Panc1 (cell line): ENCODE results near the gene TAAR8.

ENCODE experiments used
- SIN3A ChIP-seq: IDR thresholded peaks from 2 replicates; pipeline ENCODE4 v1.6.1; 2012; ENCODE audit warnings: low read depth, mild to moderate bottlenecking, low read length, moderate library complexity, borderline replicate concordance; ENCODE audit not compliant: insufficient read depth
- TCF7L2 ChIP-seq: IDR thresholded peaks from 2 replicates; pipeline ENCODE4 v1.6.1; 2011; ENCODE audit warnings: mild to moderate bottlenecking, low read depth, low read length, inconsistent platforms
- TF ChIP-seq, protein P1 (sequence below): fragments of 450-650 bp; IDR thresholded peaks from 2 replicates; pipeline ENCODE4 v1.5.1; 2017; ENCODE audit warnings: mild to moderate bottlenecking

DNA sequence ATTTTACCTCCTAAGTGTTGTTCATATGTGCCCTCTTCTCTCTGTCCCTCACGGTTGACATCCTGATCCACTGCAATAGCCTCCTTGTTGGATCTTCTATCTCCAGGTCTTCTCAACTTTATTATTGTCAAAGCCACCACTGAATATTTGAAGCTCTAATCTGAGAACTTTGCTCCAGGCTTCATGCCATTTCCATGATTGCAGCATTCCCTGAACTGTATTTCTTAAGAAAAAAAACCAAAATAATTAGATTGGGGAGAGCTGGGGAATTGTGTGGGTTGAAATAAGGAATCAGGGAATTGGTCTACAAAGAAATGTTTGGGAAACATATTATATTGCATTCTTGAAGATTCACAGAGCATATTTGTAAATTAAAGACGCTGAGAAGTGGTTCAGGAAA is 37.1 kb upstream of the TAAR8 start:
- TF ChIP-seq, protein P1, sequence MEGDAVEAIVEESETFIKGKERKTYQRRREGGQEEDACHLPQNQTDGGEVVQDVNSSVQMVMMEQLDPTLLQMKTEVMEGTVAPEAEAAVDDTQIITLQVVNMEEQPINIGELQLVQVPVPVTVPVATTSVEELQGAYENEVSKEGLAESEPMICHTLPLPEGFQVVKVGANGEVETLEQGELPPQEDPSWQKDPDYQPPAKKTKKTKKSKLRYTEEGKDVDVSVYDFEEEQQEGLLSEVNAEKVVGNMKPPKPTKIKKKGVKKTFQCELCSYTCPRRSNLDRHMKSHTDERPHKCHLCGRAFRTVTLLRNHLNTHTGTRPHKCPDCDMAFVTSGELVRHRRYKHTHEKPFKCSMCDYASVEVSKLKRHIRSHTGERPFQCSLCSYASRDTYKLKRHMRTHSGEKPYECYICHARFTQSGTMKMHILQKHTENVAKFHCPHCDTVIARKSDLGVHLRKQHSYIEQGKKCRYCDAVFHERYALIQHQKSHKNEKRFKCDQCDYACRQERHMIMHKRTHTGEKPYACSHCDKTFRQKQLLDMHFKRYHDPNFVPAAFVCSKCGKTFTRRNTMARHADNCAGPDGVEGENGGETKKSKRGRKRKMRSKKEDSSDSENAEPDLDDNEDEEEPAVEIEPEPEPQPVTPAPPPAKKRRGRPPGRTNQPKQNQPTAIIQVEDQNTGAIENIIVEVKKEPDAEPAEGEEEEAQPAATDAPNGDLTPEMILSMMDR: no peak
- no peak for TF ChIP-seq SIN3A
- no peak for TF ChIP-seq TCF7L2
